Activated T-helper 1 cell treated with anti-CD3 and anti-CD28 coated beads, Interleukin-2, amount 50 U/mL, for 16 hours (primary cell): Measurements from ENCODE around the gene CD47.

Experiments
- DNase-seq, 2 donors: peaks; one replicate each; pipeline ENCODE4 v3.0.0-alpha.2; 2020; ENCODE audit warnings: low read depth in 1 of 2, low spot score in 1 of 2

CD47 gene

GRCh38 chr3:108017587-108017986, 73.2 kb downstream of the CD47 start:
- DNase-seq: no peak

GRCh38 chr3:108014943-108015342, 75.9 kb downstream of the CD47 start:
- no peak for DNase-seq

- no peak for DNase-seq
These were observed 77.4 kb downstream of the CD47 start for GRCh38 chr3:108013141-108014055.

- no peak for DNase-seq
These were observed 78.5 kb downstream of the CD47 start for GRCh38 chr3:108012304-108012703.

- no peak for DNase-seq
These were observed 79.2 kb downstream of the CD47 start for GRCh38 chr3:108011616-108012015.

GRCh38 chr3:108008931-108009639, 81.7 kb downstream of the CD47 start:
- DNase-seq: no peak

- DNase-seq: no peak
These were observed 82.7 kb downstream of the CD47 start for GRCh38 chr3:108008106-108008505.

- DNase-seq: no peak
These were observed 83.9 kb downstream of the CD47 start for GRCh38 chr3:108006881-108007331.

GRCh38 chr3:108006077-108006771, 84.6 kb downstream of the CD47 start:
- no peak for DNase-seq

GRCh38 chr3:108004647-108005046, 86.2 kb downstream of the CD47 start:
- DNase-seq: no peak

GRCh38 chr3:108001457-108001856, 89.4 kb downstream of the CD47 start:
- no peak for DNase-seq

- DNase-seq: no peak
These were observed 91.5 kb downstream of the CD47 start for GRCh38 chr3:107999215-107999775.

GRCh38 chr3:107997671-107998070, 93.2 kb downstream of the CD47 start:
- no peak for DNase-seq

GRCh38 chr3:107995823-107996222, 95.0 kb downstream of the CD47 start:
- DNase-seq: no peak

- DNase-seq: no peak
These were observed 95.7 kb downstream of the CD47 start for GRCh38 chr3:107994956-107995715.

- DNase-seq: no peak
These were observed 96.7 kb downstream of the CD47 start for GRCh38 chr3:107994181-107994580.

GRCh38 chr3:107993771-107994170, 97.1 kb downstream of the CD47 start:
- DNase-seq: no peak
